H1 (cell line): ENCODE measurements around the gene HHAT. TPM values are rescaled to one million over a fixed set of nuclear protein-coding genes. Genes with fewer than 3 reads are reported as not detected.

Source experiments
- ASH2L ChIP-seq: fragments of 200-600, 300-600 bp; sonication (generic); IDR thresholded peaks from one replicate; pipeline ENCODE4 v1.7.1; 2017; ENCODE audit warnings: low read length
- BCL11A ChIP-seq, 2 experiments: IDR thresholded peaks; one replicate each; pipeline ENCODE4 v1.6.1; 2011; ENCODE audit warnings: low read depth in 2 of 2, low read length in 2 of 2, mild to moderate bottlenecking in 2 of 2
- BRCA1 ChIP-seq: IDR thresholded peaks from 2 replicates; pipeline ENCODE4 v1.6.1; 2012; ENCODE audit warnings: low read depth, low read length, improper control_type of control experiment
- CBX5 ChIP-seq: fragments of 300-800, 300-1000 bp; sonication (generic); IDR thresholded peaks from 2 replicates; pipeline ENCODE4 v1.7.1; 2016; ENCODE audit warnings: antibody characterized with exemption, low read length, low read depth
- E2F6 ChIP-seq: IDR thresholded peaks from 2 replicates; pipeline ENCODE4 v1.6.1; 2012; ENCODE audit warnings: inconsistent platforms
- EGR1 ChIP-seq: IDR thresholded peaks from 2 replicates; pipeline ENCODE4 v1.6.1; 2011; ENCODE audit warnings: low read depth, low read length, borderline replicate concordance
- EZH2 ChIP-seq: fragments of 200-600 bp; sonication (generic); IDR thresholded peaks from 2 replicates; pipeline ENCODE4 v1.7.1; 2012; ENCODE audit warnings: low read depth, mild to moderate bottlenecking, moderate library complexity, low read length, inconsistent platforms; ENCODE audit not compliant: severe bottlenecking
- KDM1A ChIP-seq: fragments of 200-600, 300-600 bp; sonication (generic); IDR thresholded peaks from 2 replicates; pipeline ENCODE4 v1.7.1; 2016; ENCODE audit warnings: mild to moderate bottlenecking, low read length, borderline replicate concordance
- MAFK ChIP-seq: IDR thresholded peaks from 2 replicates; pipeline ENCODE4 v1.6.1; 2012; ENCODE audit warnings: low read depth, mild to moderate bottlenecking, improper control_type of control experiment, low read length
- PHF8 ChIP-seq: fragments of 200-600 bp; sonication (generic); conservative IDR thresholded peaks from 2 replicates; pipeline ENCODE4 v1.7.1; 2012; ENCODE audit warnings: low read depth, mild to moderate bottlenecking, inconsistent platforms, low read length, moderate library complexity
- SIN3A ChIP-seq, 2 experiments: IDR thresholded peaks in 1 of 2; conservative IDR thresholded peaks in 1 of 2; 2 replicates each; pipeline ENCODE4 v1.6.1; 2011 to 2012; ENCODE audit warnings: low read length in 2 of 2, improper control_type of control experiment in 1 of 2, low read depth in 1 of 2, mild to moderate bottlenecking in 1 of 2
- SP1 ChIP-seq: IDR thresholded peaks from 2 replicates; pipeline ENCODE4 v1.6.1; 2011; ENCODE audit warnings: low read depth, low read length
- TAF7 ChIP-seq: optimal IDR thresholded peaks from 2 replicates; pipeline ENCODE3; 2011; ENCODE audit warnings: low read depth, mild to moderate bottlenecking, inconsistent platforms, low read length, moderate library complexity, borderline replicate concordance
- TCF12 ChIP-seq: IDR thresholded peaks from 2 replicates; pipeline ENCODE4 v1.6.1; 2011; ENCODE audit warnings: low read depth, mild to moderate bottlenecking, low read length
- TEAD4 ChIP-seq: IDR thresholded peaks from 2 replicates; pipeline ENCODE4 v1.6.1; 2012; ENCODE audit warnings: low read depth, low read length, inconsistent platforms, mixed read lengths
- polyA plus RNA-seq, 7 experiments: library from polyadenylated mRNA; depleted of rRNA in 3 of 7; stranded (reverse) in 5 of 7; unstranded in 2 of 7; fragments of >200 nt in 5 of 7; fragments of 200-250 nt in 2 of 7; gene quantifications; 1 replicate in 5 of 7; 2 replicates in 1 of 7; 4 replicates in 1 of 7; pipeline versions ENCODE4 v1.2.1 to v1.2.3, GENCODE V29; 2011 to 2013; ENCODE audit warnings: missing spikeins in 2 of 7, mixed read lengths in 2 of 7
- total RNA-seq: library from RNA; stranded (reverse); fragmentation: NEBNext Ultra II Directional; extraction: Animal tissue kit (Norgen Biotek cat#: 25700); gene quantifications from 2 replicates; pipeline ENCODE4 v1.2.1, GENCODE V29; 2021
- TF ChIP-seq, protein P1 (sequence below): IDR thresholded peaks from 2 replicates; pipeline ENCODE4 v1.6.1; 2011; ENCODE audit warnings: low read depth, mild to moderate bottlenecking, low read length; ENCODE audit not compliant: insufficient read depth

The HHAT gene
- total and polyA plus RNA-seq, 2 of the 8 experiments (the other 6 are each of a cell fraction or from before 2014, with no cell fraction given), result 0.15 to 0.51 TPM

DNA sequence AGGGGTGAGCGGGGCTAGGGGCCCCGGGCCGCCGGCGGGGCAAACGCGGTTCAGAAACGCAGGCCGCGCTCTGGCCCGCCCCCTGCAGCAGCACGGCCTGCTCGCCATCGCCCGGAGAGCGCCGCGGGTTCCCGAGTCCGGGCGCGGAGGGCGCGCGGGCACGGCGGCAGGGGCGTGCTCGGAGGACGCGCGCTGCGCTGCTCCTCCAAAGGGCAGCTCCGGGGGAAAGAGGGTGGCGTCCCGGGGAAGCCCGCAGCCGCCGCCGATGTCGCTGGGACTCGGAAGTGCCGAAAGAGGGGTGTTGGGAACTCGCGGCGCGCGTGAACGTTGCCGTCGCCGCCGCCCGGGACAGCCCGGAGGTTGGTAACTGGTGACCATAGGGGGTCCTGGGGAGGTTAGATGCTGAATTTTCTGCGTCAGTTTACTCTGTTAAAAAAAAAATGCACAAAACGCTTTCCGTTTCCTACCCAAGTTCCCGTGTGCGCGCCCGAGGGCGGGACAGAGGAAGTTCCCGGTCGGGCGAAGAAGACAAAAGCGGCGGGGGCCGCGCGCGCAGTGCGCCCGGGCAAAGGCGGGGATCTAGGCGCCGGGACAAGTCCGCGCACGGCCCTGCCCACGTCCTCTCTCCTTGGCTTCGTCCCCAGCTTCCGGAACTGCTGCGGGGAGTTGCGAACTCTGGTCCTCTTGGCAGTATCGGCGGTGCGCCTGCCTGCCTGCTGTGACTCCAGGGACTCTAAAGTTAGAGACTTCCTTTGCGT, at the start of gene HHAT (continued):
- TF ChIP-seq EZH2 (peak; percentile 48), BRCA1 (no peak), SP1 (0 out of 2 replicates have a peak, but pooled peaks have one; percentile 47), CBX5 (no peak), TCF12 (peak; percentile 85), TAF7 (no peak), ASH2L (peak; percentile 57), E2F6 (peak; percentile 20; the same call in 1 of the 2 replicates), MAFK (no peak), EGR1 (0 out of 2 replicates have a peak, but pooled peaks have one; percentile 67), BCL11A (IDR thresholded peaks at IDR 0.05; ENCODE audit: low read depth in 2 of 2, low read length in 2 of 2) (no peak), KDM1A (no peak), TEAD4 (no peak), PHF8 (peak; percentile 50), SIN3A (conservative IDR thresholded peaks at IDR 0.05 in 1 of 2, IDR thresholded peaks at IDR 0.05 in 1 of 2; ENCODE audit: low read depth in 1 of 2, low read length in 2 of 2) (0 out of 4 replicates have a peak, but pooled peaks of 1 of the 2 experiments have one; percentile 33)
- TF ChIP-seq, protein P1, sequence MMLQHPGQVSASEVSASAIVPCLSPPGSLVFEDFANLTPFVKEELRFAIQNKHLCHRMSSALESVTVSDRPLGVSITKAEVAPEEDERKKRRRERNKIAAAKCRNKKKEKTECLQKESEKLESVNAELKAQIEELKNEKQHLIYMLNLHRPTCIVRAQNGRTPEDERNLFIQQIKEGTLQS, result no peak
